PFSK-1 (cell line): Measurements from ENCODE around the gene COX6B2.

Experiments used
- POLR2AphosphoS5 ChIP-seq: IDR thresholded peaks from 2 replicates; pipeline ENCODE4 v1.6.1; 2012; ENCODE audit warnings: low read depth, mild to moderate bottlenecking, control low read depth, low read length, moderate library complexity
- REST ChIP-seq, 2 experiments: IDR thresholded peaks; 2 replicates each; pipeline versions ENCODE4 v1.6.1 to v1.8.0; 2011 to 2012; ENCODE audit warnings: low read depth in 2 of 2, low read length in 2 of 2, control low read depth in 1 of 2, inconsistent platforms in 1 of 2, mild to moderate bottlenecking in 1 of 2, moderate library complexity in 1 of 2; ENCODE audit not compliant: insufficient read depth in 1 of 2
- TAF1 ChIP-seq: IDR thresholded peaks from 2 replicates; pipeline ENCODE4 v1.6.1; 2012; ENCODE audit warnings: low read length, control low read depth, borderline replicate concordance; ENCODE audit not compliant: insufficient read depth

GRCh38 chr19:55389386-55390317 is 35.1 kb upstream of the COX6B2 start:
- TF ChIP-seq POLR2AphosphoS5 (no peak; the same call in none of the 2 replicates), TAF1 (no peak), REST (IDR thresholded peaks at IDR 0.05; ENCODE audit: insufficient read depth in 1 of 2, low read depth in 2 of 2, low read length in 2 of 2) (no peak)
